ENCODE measurements around the gene ITPR2.
"Not testable (repeated sequence)": the region's sequence is repeated elsewhere in the genome, so short reads cannot be mapped to it uniquely, and the experiment has no call there.

ITPR2 gene

DNA sequence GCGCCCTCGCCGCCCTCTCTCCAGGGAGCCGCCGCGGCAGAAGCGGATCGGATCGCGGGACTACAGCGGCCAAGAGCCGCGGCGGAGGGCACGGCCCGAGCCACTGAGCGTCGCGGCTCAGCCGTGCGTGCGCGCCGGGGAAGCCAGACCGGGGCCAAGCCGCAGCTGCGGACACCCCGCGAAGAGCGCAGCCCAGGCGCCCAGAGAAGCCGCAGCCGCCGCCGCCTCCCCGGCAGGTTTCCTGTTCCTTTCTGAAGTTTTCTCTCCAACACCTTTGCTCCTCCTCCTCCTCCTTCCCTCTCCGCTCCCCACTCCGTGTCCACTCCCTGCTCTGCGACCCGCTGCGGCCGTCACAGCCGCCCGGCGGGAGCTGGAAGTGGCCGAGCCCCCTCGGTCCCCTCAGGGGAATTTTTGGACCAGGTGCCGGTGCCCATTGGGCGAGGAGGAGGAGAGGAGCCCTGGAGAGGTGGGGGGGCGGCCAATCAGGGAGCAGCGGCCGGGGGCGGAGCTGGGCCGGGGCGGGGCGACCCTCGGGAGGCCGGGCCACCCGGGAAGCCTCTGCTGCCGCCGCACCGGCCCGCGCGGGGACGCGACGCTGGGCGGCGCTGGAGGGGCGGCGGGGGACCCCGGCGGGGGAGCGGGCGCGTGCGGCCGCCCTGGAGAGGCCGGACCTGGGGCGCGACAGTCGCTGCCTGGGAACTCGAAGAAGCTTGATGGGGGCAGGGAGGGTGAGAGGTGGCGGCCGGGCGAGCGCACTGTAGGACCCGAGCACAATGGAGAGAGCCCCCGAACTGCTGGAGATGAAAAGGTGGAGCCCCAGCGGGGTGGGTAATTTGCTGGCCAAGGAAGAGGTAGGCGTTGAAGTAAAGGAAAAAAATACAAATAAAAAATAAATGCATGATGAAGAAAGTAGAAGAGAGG lies at the start of gene ITPR2:
Gene ITPR2, minus strand, starts transcription at position 373 of the 921 bp plus-strand sequence. CDS start 413 bp downstream, outside the sequence.
- peak; percentile 85 to 92 for DNase-seq (ENCODE audit: low read depth in 2 of 2)

DNA sequence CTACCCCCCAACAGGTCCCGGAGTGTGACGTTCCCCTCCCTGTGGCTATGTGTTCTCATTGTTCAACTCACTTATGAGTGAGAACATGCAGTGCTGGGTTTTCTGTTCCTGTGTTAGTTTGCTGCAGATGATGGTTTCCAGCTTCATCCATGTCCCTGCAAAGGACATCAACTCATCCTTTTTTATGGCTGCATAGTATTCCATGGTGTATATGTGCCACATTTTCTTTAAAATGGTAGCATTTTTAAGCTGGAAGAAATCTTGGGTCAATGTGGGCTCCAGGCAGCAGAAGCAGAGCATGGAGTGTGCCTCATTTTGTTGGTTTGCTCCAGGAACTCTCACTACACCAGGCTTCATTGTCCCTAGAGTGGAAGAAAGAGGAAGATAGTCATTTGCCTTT lies 47.6 kb upstream of the ITPR2 start:
- no peak for DNase-seq (ENCODE audit: low read depth in 2 of 2)

DNA sequence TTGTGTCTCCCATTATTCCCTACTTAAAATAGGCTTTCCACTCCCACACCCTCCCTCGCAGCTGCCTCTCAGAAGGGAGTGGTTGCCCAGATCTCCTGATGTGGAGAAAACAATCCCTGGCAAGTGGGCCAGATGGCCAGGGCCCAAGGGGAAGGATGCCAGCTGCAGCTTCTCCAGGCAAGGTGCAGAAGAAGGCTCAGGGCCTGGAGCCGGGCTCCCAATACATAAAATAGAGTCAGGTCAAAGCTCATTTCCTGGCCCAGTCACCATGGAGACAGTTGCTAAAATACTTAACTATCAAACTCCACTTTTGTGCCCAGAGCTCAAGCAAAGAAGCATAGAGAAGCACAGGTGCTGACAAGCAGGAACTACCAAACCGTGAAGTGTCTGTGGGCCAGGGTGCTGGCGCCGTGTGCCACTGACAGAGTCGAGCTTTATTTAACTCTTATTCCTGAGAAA lies 45.7 kb upstream of the ITPR2 start:
- DNase-seq (ENCODE audit: low read depth in 2 of 2): no peak

DNA sequence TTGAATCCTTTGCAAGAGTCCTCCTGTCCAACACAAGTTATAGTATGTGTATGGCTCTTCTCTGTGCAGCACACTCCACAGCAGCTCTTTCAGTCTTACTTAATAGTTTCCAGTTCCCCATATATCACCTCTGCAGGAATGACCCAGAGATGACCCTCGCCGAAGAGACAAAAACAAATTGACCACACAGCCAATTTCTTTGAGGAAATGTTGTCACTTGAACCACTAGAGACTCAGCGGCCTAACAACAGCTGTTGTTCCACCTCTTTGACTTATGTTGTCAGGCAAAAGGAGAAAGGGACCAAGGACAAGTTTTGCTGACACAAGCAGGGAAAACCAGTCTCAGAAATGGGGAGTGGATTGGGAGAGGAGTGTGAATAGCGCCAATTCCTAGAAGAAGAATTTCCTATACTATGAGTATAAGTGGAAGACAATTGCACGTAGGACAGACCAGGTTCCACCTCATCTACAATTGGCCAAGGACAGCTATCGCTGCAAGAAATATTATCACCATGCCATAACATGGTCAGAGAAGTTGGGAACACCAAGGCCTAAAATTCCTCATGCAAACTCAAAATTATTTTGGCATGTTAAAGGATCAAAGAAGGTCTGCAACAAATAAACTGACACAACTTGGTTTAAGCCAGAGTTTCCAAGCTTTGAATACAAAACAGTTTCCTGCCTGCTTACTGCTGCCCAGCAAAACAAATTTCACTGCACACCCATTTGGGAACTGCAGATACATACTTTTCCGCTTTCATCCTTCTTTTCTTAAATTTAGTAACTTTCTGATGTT lies 41.7 kb upstream of the ITPR2 start:
- no peak for DNase-seq (ENCODE audit: low read depth in 2 of 2)

DNA sequence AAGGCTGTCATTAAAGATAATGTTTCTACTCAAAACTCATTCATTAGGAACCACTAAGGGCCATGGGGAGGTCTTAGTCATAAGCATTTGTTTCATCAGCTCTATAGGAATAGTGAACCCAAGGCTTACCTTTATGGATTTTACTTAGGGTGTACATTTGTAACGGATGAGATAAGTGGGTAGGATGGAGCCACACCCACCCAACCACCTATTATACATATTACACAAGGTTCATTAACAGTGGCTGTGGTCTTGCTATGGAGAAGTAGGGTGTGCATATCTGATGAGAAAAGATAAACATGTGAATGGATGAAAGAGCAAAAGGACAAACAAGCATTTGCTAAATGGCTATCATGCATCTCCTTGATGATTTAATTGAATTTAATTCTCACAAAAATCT lies 39.6 kb upstream of the ITPR2 start:
- DNase-seq (ENCODE audit: low read depth in 2 of 2): no peak

DNA sequence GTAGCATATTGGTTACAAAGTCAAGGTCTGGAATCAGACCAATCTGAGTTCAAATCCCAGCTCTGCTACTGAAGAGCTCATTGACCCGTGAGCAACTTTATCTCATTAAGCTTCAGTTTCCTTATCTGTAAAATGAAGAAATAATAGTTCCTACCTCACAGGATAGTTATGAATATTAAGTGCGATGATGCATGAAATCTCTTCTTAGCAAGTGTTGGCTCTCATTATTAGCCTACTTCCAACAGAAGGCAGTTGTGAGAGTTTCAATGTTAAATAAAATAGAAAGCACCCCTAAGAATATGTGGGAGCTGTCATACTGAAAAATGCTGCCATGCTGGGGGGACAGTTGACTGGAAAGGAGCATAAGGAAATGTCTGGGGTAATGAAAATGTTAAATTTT lies 39.0 kb upstream of the ITPR2 start:
- no peak for DNase-seq (ENCODE audit: low read depth in 2 of 2)

DNA sequence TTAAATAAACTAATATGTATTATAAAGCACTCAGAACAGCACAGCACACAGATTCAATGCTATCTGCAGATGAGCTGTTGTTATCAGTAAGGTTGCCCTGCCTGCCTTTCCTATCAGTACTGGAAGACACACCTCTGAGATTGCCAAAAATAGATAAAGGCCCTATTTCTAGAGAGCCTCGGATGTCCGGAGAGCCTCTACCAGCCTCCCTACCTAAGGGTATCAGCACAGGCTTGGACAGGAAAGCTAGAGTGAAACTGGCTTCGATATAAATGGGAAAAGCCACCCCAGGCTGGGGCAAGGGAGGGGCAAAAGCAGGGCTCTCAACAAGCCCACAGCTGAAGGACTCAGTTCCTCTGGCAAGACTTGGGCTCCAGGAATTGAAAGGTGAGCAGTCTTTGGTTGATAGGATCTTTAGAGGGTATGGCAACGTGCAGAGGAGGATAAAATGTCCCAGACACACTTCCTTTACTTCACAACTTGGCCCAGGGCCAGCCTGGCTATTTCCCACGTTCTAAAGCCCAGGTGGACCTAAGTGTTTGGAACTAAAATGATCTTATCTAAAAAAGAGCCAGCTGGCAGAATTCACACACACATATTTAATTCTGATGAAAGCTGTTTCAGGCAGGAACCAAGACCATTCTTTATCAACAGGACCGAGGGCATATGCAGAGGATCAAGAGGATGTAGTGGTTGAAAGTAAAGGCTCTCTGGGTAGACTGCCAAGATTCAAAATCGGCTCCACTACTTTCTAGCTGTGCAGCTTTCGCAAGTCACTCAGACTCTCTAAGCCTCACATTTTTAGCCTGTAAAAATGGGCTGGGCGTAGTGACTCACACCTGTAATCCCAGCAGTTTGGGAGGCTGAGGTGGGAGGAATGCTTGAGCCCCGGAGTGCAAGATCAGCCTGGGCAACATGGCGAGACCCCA lies 37.8 kb upstream of the ITPR2 start:
- DNase-seq (ENCODE audit: low read depth in 2 of 2): no peak

DNA sequence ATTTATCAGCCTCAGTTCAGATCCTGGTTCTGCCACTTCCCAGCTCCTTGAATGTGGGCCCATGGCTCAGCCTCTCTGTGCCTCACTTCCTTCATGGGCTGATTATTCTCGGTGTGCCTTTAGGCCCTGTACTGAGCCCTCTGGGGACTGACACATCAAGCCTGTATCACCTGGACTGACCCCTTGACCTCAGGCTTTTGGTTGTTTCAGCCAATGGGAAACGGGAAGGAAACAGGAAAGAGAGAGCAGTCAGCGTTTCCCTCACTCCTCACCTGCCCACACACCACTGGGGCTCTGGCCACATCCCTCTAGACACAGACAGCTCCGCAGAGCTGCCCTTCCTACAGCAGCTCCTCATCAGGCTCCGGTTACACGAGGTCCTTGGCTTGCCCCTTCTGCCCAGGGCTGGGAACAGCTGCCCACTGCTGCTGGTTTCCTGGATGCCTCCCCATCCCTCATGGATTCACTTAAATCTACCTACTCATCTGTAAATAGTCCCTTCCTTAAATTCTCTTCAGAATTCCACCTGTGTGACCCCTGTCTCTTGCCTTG lies 37.0 kb upstream of the ITPR2 start:
- DNase-seq (ENCODE audit: low read depth in 2 of 2): no peak

DNA sequence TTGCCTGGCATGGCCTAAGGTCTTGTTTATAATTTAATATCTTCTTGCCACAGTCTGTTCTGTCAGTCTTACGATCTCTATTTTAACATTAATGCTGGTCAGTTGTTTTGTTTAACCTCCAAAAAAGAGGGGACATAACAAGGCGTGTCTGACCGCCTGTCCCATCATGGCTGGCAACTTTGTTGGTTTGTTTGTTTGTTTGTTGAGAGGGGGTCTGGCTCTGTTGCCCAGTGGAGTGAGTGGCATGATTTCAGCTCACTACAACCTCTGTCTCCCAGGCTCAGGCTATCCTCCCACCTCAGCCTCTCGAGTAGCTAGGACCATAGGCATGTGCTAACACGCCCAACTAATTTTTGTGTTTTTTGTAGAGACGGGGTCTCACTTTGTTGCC lies 36.1 kb upstream of the ITPR2 start:
- DNase-seq (ENCODE audit: low read depth in 2 of 2): no peak

DNA sequence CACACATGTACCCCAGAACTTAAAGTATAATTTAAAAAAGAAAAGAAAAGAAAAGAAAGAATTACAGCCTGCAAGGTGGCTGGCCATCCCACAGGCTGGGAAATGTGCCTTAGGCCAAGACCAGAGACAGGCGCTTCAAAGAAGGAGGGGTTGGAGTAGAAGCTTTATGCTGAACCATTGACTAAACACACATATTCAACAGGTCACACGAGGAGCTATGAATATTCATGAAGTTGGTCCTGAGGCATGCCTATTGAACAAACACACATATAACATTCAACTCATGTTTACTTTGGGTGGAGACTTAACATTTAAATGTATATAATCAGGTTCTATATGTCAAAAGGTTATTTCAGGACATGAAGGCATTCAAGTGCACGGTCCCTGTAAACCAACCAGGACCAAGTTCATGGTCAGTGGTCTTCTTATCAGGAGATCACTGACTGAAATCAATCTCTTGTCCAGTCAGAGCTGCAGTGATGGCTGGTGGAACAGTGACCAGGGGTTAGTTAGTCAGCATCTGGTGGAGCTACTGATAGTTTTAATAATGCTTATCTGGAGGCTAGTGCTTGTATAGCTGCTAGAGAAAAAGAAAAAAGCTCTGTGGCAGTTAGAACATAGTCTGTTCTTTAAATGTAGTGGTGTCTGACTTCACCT lies 35.6 kb upstream of the ITPR2 start:
- DNase-seq (ENCODE audit: low read depth in 2 of 2): no peak

DNA sequence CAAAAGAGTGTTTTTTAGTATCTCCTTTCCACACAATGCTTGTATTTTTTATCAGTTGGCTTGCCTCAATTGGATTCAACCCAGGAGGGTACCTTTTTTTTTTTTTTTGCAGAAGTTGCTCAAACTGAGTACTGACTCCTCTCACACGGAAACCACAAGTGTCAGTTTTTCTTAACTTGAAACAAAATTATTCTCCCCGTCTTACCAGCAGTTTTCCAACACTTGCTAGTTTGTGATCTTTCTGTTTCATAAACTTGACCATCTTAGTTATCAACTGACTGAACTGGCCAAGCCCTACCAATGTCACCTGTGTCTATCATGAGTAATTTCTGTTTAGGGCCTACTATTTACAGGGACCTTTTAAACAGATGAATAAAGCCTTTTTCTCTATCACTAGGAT lies 34.1 kb upstream of the ITPR2 start:
- DNase-seq (ENCODE audit: low read depth in 2 of 2): no peak

DNA sequence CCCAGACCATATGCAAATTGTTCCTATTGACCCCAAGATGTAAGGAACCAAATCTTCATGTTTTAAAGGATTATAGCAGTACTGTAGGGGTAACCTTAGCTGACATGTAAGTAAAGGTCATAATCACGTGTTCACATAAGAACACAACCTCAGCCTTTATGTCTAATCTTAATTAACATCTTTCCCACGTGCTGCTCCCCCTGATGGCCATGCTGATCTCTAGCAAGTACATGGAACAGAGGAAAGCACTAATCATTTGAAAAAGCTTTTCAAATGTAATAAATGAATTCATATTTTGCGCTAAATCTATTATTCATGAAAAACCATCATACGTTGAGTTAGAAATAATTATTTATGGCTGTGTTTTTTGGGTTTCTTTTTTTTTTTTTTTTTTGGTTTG lies 30.5 kb upstream of the ITPR2 start:
- DNase-seq (ENCODE audit: low read depth in 2 of 2): no peak

DNA sequence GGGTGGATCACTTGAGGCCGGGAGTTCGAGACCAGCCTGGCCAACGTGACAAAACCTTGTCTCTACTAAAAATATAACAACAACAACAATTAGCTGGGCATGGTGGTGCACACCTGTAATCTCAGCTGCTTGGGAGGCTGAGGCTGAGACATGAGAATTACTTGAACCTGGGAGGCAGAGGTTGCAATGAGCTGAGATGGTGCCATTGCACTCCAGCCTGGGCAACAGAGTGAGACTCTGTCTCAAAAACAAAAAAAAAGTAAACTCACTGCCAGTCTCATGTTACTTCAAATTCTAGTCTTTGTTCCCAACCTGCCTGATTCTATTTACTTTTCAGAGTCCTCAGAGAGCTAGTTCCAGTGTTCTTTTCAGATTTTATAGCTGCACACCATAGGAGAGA lies 29.8 kb upstream of the ITPR2 start:
- not testable (repeated sequence) for DNase-seq (ENCODE audit: low read depth in 2 of 2)

DNA sequence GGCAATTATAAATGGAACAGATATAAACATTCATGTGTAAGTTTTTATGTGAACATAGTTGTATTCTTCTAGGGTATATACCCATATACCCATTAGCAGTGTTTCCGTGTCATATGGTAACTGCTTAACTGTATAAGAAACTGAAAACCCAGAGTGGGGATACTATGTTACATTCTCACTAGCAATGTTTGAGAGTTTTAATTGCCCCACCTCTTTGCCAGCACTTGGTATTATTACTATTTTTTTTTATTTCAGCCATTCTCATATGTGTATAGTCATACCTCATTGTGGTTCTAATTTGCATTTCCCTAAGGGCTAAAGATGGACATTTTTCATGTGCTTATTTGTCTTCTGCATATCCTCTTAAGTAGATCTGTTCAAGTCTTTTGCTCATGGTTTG lies 28.7 kb upstream of the ITPR2 start:
- DNase-seq (ENCODE audit: low read depth in 2 of 2): no peak

DNA sequence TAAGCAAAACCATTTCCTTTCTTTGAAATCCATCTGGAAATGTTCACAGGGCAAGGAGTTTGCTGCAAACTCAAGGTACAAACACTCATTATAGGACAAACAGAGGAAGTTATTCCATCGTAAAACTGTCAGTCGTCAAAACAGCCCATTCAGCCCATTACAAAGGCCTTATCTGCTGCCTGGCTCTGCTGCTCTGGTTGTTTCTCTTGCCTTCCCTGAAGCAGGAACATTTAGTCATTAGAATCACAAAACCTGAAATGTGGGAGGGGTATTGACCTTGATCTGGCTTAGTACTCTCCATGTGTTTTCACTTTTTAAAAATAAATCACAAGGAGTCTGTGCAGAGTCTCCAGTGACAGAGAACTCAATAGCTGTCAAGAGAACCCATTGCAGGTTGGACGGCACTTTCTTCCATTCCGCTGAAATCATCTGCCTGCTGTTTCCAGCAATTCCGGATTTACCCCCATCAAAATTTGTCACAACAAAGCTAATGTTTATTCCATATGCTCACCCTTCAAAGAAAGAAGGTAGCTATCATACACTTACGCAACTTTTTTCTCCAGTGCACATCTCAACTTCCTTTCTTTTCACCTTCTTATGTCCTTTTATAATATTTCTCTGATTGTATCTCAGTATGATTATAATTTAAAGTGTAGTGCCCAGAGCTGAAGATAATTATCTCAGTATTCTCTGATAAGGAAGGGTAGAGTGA lies 24.6 kb upstream of the ITPR2 start:
- no peak for DNase-seq (ENCODE audit: low read depth in 2 of 2)

DNA sequence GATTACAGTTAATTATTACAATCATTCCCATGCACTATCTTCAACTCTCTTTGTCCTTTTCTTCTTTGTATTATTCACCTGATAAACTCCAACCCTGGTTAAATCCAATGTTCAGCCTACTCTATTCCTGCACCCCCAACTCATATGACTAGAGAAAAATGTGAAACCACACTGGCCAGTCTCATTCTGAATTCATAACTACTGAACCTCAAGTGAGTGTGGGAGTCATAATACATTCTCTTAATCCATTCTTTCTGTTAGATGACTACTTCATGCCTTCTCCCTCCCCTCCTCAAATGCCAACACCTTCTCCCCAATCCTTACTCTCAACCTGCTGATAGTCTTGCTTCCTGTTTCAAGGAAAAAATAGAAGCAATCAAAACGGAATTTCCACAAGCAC lies 22.3 kb upstream of the ITPR2 start:
- DNase-seq (ENCODE audit: low read depth in 2 of 2): no peak

DNA sequence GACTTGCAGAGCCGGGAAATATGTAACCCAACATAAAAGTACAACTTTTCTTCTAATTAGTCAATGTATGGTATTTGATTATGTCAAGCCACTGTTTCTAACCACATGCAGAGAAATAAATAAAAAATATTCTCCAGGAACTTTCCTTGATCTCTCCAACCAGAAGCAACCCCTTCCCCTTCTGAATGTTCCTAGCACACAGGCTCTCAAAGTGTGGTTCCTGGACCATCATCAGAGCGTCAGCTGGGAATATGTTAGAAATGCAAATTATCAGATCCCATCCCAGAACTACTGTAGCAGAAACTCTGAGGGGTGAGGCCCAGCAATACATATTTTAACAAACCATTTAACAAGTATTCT lies 21.0 kb upstream of the ITPR2 start:
- no peak for DNase-seq (ENCODE audit: low read depth in 2 of 2)

DNA sequence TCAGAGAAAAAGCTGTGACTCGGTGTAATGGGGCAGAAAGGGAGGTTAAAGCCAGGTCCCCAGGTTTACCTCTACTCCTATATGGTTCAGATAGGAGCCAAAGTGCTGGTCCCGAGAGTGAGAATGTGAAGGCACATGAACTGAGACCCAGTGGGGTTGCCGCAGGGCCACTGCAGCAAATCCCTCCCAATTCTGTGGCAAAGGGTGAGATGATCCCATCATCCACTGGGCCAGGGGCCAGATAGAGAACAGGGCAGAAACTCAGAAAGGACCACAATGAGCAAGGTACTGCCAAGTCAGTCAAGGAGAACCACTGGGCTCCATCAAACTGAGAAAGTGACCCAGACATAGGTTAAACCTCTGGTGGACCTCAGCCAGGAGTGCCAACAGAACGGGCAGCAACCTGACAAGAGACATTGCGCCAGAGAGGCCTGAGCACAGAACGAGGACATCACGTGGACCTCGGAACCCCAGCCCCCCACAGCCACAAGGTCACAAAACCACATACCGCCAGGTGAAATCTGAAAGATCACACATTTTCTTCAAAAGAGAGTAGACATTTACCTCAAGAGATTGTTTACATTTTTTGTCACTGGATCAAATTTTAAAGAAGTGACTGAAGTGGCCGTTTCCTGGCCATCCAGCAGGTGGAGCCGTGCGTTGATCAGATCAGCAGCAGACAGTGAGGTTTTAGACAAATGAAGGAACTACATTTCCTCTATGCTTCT lies 20.5 kb upstream of the ITPR2 start:
- peak; percentile 23 to 64 for DNase-seq (ENCODE audit: low read depth in 2 of 2)

DNA sequence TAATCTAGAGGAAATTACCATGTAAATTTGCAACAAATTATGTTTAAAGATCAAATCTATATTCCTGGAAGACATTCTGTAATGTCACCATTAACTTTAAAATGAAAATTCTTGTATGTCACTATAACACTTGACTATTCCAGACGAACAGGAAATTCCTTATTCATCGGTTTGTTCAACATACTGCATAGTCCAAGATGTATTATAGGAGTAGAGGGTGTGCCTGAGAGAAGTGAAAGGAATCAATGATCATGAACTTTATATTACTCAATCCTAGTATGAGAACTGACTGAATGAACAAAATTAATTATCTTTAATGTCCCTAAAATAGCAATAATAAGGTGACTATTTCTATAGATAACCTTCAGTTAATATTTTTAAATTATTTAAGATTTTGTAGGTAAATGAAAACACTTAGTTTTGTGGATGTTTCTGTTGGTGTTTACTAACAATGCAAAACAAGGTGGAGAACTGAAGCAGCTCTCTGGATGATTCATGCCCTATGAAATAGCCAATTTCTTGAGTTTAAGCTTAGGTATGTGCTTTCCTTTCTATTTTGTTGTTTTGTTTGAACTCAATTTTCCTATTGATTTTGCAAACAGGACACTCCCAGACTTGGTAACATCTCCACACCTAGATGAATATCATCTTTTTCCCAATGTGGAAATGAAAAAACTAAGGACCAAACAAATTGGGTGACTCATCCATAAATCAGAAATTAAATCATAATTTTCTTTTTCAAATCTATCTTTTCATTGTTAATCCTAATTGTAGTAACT lies 18.2 kb upstream of the ITPR2 start:
- no peak for DNase-seq (ENCODE audit: low read depth in 2 of 2)
